GM12864 (cell line): ENCODE results near the gene PIP5K1B.

Experiments used
- DNase-seq: peaks from one replicate; pipeline ENCODE4 v3.0.0-alpha.2; 2011; ENCODE audit warnings: low read depth
- H3K4me3 ChIP-seq: 2 replicates; pipeline ENCODE4 v1.5.1; 2011; ENCODE audit warnings: mild to moderate bottlenecking, low read depth, low read length, control low read depth
- TF ChIP-seq, protein P1 (sequence below): IDR thresholded peaks from 2 replicates; pipeline ENCODE4 v1.5.1; 2011; ENCODE audit warnings: low read depth, mild to moderate bottlenecking, moderate library complexity, low read length, control low read depth, inconsistent platforms; ENCODE audit errors: missing control alignments

The PIP5K1B gene

DNA sequence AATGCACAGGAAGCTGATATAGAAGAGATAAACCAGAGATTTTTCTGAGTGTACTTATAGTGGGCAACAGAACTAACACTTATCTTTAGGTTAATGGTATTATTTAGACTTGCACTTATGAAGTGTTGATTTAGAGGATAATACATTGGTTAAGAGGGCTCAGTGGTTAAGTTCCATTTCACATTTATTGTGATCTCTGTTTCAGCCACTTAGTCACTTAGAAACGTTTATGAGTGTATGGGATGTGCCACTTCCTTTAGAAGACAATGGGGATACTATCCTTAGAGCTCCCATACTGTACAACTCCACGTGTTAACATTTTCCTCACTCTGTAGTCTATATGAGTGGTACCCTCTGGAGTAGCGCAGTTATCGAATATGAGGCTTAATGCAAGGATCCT lies 57.5 kb downstream of the PIP5K1B start:
- no peak overlapping the region for H3K4me3 ChIP-seq
- TF ChIP-seq, protein P1, sequence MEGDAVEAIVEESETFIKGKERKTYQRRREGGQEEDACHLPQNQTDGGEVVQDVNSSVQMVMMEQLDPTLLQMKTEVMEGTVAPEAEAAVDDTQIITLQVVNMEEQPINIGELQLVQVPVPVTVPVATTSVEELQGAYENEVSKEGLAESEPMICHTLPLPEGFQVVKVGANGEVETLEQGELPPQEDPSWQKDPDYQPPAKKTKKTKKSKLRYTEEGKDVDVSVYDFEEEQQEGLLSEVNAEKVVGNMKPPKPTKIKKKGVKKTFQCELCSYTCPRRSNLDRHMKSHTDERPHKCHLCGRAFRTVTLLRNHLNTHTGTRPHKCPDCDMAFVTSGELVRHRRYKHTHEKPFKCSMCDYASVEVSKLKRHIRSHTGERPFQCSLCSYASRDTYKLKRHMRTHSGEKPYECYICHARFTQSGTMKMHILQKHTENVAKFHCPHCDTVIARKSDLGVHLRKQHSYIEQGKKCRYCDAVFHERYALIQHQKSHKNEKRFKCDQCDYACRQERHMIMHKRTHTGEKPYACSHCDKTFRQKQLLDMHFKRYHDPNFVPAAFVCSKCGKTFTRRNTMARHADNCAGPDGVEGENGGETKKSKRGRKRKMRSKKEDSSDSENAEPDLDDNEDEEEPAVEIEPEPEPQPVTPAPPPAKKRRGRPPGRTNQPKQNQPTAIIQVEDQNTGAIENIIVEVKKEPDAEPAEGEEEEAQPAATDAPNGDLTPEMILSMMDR: no peak
- DNase-seq: no peak

DNA sequence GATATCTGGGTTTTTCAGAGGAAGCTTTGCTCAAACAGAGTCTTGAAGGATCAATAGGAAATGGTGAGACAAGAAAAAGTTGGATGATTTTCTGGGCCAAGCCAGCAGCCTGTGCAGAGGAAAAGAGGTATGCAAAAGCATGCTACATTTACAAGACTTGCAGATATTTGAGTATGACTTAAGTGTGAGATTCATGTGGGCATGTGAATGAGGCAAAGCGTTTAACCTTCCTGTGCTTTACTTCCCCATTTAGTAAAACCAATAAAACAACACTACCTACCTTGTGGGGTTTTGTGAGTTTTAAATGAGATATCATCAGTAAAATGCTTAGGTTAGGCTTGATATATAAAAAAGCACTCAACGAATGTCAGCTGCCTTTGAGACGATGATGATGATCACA lies 58.1 kb downstream of the PIP5K1B start:
- no peak for DNase-seq
- TF ChIP-seq, protein P1: no peak
- H3K4me3 ChIP-seq: no peak overlapping the region

DNA sequence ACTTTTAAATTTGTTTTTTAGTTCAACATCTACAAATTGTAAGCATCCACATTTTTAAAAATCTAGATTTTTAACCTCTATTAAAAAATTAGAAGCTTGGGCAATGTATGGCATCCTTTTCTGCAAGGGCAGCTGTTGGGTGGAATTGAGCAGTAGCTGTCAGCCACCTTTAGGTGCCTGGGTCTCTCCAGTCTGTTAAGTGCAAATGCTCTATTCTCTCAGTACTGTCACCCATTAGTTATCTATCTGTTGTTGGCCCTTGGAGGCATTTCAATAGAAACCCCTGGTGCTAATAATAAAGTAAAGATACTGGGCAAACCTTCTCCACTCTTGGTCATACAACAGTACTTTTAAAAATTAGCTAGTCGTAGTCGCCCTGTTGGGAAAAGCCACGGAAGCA lies 63.6 kb downstream of the PIP5K1B start:
- DNase-seq: no peak
- TF ChIP-seq, protein P1: no peak
- H3K4me3 ChIP-seq: no peak overlapping the region

DNA sequence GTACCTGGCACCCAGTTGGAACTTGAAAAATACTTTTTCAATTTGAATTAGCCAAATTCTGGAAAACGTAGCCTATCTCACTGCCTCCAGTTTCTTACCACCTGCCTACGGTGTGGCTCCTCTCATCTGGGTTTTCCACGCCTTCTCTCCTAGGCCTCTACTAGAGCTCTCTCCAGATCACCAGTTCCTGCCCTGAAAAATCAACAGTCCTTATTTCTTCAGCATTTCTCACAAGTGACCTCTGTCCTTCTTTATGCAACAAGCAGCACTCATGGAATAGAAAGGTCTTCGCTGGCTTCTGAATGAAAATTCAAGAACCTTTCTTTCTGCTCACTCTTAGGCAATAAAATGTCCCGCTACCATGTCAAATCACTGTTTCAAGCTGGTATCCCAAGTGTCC lies 64.8 kb downstream of the PIP5K1B start:
- DNase-seq: no peak
- H3K4me3 ChIP-seq: no peak overlapping the region
- TF ChIP-seq, protein P1: no peak

DNA sequence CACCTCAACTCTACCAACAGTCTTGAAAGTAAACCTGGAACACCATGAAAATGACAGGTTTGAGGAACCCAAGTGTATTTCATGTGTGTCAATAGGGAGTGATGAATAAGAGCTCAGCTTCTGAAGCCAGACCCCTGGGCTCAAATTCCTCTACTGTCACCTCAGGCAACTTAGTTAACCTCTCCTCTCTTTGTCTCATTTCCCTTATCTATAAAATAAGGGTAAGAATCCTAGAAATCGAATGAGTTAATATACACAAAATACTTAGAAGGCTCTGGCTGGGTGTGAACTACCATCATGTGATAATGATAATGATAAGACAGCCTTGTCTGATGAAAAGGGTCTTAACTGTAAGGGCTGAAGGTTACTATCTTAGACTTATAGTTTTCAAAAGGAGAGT lies 66.3 kb downstream of the PIP5K1B start:
- DNase-seq: no peak
- H3K4me3 ChIP-seq: no peak overlapping the region
- TF ChIP-seq, protein P1: no peak

DNA sequence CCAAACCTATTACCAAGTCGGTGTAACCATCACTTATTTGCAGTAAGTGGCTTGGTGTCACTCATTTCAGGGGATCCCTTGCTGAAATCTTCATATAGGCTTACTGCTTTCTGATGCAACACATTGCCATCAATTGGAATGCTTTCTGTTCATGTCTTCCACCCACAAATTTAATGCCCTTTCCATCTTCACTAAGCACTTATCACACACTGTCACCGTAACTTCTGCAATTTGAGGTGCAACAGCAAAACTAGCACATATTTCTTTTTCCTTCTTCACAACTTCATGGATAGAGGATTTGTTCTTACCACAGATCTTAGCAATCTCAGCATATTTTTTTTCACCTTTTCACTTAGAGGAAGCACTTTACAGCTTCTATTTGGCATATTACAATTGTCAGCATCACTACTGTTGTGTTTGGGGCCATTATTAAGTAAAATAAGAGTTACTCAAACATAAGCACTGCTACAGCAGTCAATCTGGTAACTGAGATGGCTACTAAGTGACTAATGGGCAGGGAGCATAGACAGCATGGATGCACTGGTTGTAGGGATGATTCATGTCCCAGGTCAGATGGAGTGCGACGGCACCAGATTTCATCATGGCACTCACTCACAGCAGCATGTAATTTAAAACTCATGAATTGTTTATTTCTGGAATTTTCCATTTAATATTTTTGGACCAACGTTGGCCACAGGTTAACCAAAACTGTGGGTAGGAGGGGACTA lies 70.1 kb downstream of the PIP5K1B start:
- TF ChIP-seq, protein P1: no peak

More for the DNA sequence above, 70.1 kb downstream of the PIP5K1B start:
- no peak overlapping the region for H3K4me3 ChIP-seq
- no peak for DNase-seq
